Subcutaneous adipose tissue (tissue), 4 donors: ENCODE measurements around the gene PDE1C. TPM values are rescaled to one million over a fixed set of nuclear protein-coding genes. Genes with fewer than 3 reads are reported as not detected.

Source experiments
- total RNA-seq, 4 donors: library from RNA; depleted of rRNA; stranded (reverse); fragments of >200 nt; gene quantifications; one replicate each; pipeline ENCODE4 v1.1.0, GENCODE V29; 2016
- TF ChIP-seq, protein P1 (sequence below): fragments of 450-650 bp; IDR thresholded peaks from one replicate; pipeline ENCODE4 v1.5.1; 2016; ENCODE audit warnings: low read depth, mild to moderate bottlenecking, control low read depth, antibody characterized with exemption, moderate library complexity

PDE1C gene
- total RNA-seq, 4 donors from 2014 or later, result 1.3 to 6.1 (median 3.0) TPM

DNA sequence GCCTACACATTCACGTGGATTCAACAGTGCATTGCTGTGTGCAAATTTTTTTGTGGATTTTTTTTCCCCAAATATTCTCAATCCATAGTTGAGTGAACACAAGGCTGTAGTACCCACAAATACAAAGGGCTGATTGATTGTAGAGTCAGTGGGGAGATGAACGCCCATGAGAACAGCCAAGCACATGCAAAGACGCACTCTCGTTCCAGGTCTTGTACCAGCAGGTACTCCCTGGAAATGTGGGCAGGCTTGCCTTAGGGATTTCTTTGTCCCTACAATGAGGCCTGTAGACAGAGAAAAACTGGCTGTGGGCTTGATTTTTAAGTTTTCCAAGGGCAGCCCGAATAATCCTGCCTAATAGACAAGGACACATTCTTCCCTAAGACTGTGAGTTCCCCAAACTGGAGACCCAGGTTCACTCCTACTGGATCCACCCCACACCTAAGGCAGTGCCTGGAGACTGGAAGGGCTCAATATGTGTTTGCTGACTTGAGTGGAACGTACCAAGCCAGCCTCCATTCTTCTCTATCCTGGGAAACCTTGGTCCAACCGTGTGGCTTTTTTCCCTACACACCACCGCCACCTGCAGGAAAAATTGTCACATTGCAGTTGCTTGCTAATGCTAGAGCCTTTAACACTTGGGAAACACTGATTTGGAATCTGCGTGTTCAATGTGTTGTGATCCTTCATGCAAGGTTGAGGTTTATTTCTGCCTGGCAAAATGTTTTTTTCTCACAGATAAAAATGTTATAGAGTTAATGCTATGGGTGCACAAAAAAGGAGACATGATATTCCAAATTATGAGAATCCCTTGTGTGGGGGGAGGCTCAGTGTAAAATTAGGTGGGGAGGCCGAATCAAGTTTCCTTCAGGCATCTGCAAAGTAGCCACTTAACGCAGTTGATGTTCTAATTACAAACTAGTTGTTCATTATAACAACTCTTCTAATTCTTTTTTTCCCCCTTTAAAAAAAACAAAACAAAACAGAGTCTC lies 333.9 kb downstream of the PDE1C start:
- TF ChIP-seq, protein P1, sequence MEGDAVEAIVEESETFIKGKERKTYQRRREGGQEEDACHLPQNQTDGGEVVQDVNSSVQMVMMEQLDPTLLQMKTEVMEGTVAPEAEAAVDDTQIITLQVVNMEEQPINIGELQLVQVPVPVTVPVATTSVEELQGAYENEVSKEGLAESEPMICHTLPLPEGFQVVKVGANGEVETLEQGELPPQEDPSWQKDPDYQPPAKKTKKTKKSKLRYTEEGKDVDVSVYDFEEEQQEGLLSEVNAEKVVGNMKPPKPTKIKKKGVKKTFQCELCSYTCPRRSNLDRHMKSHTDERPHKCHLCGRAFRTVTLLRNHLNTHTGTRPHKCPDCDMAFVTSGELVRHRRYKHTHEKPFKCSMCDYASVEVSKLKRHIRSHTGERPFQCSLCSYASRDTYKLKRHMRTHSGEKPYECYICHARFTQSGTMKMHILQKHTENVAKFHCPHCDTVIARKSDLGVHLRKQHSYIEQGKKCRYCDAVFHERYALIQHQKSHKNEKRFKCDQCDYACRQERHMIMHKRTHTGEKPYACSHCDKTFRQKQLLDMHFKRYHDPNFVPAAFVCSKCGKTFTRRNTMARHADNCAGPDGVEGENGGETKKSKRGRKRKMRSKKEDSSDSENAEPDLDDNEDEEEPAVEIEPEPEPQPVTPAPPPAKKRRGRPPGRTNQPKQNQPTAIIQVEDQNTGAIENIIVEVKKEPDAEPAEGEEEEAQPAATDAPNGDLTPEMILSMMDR, result no peak

DNA sequence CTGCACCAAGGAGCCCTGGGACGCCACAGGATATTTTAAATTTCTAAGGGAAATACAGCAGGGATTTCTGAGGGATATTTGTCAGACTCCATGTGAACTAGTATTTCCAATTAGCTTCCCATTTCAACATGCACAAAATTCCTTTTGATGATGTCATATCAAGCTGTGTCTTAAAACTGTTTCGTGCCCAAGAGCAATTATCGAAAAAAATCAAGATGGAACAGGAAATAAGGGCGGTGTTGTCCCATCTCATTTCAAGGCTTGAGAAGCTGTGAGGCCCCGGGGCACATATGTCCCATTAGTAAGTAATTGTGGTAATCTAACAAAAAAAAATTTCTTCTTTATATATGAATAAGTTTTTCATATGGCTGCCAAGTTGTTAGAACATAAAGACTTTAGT lies 335.8 kb downstream of the PDE1C start:
- TF ChIP-seq, protein P1, result no peak

DNA sequence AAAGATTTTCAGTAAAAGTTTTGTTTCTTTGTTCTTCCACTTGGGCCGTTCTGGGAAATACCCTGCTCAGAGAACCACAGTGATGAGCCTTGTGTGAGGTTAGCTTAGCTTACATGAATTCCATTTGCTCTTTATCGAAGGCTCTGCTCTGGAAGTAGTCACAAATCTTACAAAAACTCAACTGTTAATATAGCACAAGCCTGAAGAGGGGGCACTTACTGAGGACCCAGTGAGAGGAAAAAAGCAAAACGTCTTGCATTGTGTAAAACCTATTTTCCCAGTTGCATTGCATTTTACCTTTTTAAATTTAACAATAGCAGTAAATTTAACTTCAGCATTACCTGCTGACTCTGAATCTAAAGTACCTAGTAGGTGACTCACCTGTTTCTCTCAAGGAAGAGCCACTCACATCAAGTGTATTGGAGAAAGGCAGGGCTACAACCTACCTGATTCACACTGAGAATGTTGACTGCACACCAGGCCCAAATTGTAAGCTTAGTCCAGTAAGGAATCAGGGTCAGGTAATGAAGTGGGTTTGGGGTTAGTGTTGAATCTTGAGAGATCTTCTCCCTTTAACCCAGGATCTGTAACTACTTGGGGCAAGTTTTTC lies 340.9 kb downstream of the PDE1C start:
- TF ChIP-seq, protein P1, result no peak

DNA sequence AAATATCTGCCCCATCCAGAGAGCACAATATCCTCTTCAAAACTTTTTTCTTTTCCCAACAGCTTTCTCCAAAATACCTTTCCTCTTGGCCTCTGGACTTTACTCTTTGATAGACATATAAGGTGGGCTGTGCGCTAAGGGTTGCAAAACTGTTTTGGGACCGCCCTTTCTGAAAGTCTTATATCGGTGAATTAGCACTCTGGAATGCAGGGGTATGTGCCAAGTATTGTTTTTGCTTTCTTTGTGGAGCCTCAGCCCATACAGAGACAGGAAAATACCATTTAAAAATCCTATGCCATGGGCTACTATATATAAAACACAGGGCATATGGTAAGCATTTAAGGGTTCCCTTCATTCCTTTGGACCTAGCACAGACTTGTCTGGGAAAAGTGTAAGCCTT lies 345.5 kb downstream of the PDE1C start:
- TF ChIP-seq, protein P1, result no peak

DNA sequence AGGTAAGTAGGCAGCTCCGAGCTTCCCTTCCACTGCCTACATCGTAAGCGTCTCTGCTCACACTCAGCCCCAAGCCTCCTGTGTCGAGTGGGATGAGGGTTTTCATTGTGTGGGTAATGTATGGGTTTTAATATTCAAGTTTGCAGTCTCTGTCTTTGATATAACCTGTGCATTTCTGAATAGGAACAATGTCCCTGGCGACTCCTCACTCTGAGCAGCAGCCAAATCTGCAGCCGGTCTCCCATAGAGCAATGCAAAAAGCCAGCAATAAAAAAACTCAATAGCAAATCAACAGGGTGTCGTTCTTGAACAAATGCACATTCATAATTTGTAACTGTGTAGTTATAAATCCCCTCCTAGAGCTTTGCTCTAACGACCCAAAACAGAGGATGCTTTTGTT lies 349.8 kb downstream of the PDE1C start:
- TF ChIP-seq, protein P1, result no peak

DNA sequence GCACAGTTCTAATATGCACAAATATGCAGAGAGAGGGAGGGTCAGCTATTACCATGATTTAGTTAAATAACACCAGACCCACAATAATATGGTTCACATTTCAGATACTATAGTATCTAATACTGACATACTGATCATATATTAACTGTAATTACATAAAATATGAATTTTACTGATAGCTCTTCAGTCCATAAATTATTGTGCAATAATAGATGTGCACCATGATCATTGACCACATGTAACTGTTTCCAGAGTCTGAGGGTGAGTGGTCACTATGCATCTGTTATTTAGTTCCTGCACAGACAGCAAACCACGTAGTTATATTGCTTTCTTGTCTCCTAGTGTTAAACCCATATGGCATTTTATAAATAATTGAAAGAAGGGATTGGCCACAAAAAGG lies 353.9 kb downstream of the PDE1C start:
- TF ChIP-seq, protein P1, result no peak

DNA sequence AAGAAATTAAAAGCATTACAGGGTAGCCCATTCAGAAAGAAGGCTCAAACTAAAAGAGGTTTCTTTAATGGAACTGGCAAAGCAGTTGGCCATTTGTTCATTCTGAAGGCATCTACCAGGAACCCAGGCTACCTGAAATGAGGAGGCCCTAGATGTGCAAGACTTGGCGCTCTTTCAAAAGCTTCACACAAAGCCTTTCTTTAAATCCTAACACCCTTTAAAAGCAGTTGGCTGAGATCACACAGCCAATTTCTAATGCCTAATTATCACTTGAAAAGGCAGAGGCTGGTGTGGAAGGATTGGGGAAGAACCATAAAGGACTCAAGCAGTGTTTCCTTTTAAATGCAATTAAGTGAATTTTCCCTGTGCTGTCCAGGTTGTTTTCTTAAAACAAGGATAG lies 360.0 kb downstream of the PDE1C start:
- TF ChIP-seq, protein P1, result no peak
